A673 (cell line): ENCODE results near the gene PKDREJ.

Experiments used
- CTCF ChIP-seq: fragments of 300-800, 200-600 bp; sonication (generic); conservative IDR thresholded peaks from 2 replicates; pipeline ENCODE4 v1.5.1; 2017; ENCODE audit warnings: low read depth, mild to moderate bottlenecking, antibody characterized with exemption, low read length, moderate library complexity, mixed read lengths
- EZH2 ChIP-seq: fragments of 200-600 bp; sonication (generic); IDR thresholded peaks from 2 replicates; pipeline ENCODE4 v1.6.1; 2017; ENCODE audit warnings: borderline replicate concordance, low read depth, mild to moderate bottlenecking, mixed read lengths, antibody characterized with exemption, low read length; ENCODE audit not compliant: poor library complexity, severe bottlenecking

GRCh38 chr22:46240506-46240905 lies 22.6 kb downstream of the PKDREJ start:
- TF ChIP-seq EZH2 (no peak), CTCF (no peak)
